Cerebellar nuclear complex (tissue), 1 donor: ENCODE data around the gene FCGR3A.

Source experiments
- DNase-seq, 2 experiments: peaks; one replicate each; lab custom pipeline; 2025; lab: John Stamatoyannopoulos, UW

Gene FCGR3A

GRCh38 chr1:161501234-161501633 is 48.4 kb downstream of the FCGR3A start:
- no peak for DNase-seq

GRCh38 chr1:161499099-161500039 is 50.2 kb downstream of the FCGR3A start:
- DNase-seq: no peak

GRCh38 chr1:161498646-161499045 is 51.0 kb downstream of the FCGR3A start:
- DNase-seq: no peak

- DNase-seq: no peak
Measured at GRCh38 chr1:161497961-161498360, 51.7 kb downstream of the FCGR3A start.

GRCh38 chr1:161495490-161495889 is 54.1 kb downstream of the FCGR3A start:
- no peak for DNase-seq

- DNase-seq: no peak
Measured at GRCh38 chr1:161494091-161494735, 55.4 kb downstream of the FCGR3A start.

GRCh38 chr1:161492827-161493226 is 56.8 kb downstream of the FCGR3A start:
- DNase-seq: no peak
